ENCODE results near the gene ADAM21. TPM values are rescaled to one million over a fixed set of nuclear protein-coding genes. Genes with fewer than 3 reads are reported as not detected.
"Not testable (repeated sequence)": the region's sequence is repeated elsewhere in the genome, so short reads cannot be mapped to it uniquely, and the experiment has no call there.

ADAM21 gene
- total and polyA plus RNA-seq, 2 of the 13 experiments (the other 11 are each of a cell fraction or from before 2014, with no cell fraction given) = 0.03 to 0.07 TPM

GRCh38 chr14:70406216-70406615, 45.8 kb upstream of the ADAM21 start:
- H3K4me2 ChIP-seq (ENCODE audit: low read depth, low read length); H3K4me1 ChIP-seq (ENCODE audit: insufficient read depth, low read length); H3K9me3 ChIP-seq (ENCODE audit: low read length); H3K36me3 ChIP-seq (replicated peaks in 1 of 2; ENCODE audit: control insufficient read depth in 1 of 2, insufficient read depth in 2 of 2, low read length in 2 of 2); H3K9ac ChIP-seq (ENCODE audit: insufficient read depth, low read depth, low read length); DNase-seq (ENCODE audit: low spot score); H2AFZ ChIP-seq (ENCODE audit: low read length); H3K4me3 ChIP-seq (replicated peaks in 1 of 3; ENCODE audit: insufficient read depth in 1 of 3, low read depth in 2 of 3, low read length in 3 of 3); H3K27ac ChIP-seq (ENCODE audit: extremely low read length, insufficient read depth, low read length); intact Hi-C loops (cut with micrococcal nuclease; ENCODE audit: unreplicated experiment); BruUV-seq (replicated peaks); H3K27me3 ChIP-seq (ENCODE audit: control insufficient read depth in 1 of 2, insufficient read depth in 2 of 2, low read length in 2 of 2); POLR2A ChIA-PET; in situ Hi-C loops (cut with HindIII; ENCODE audit: extremely low pct_ligation_motif_present, low pct_unique_long_range_greater_than_20kb); CTCF ChIA-PET (ENCODE audit: low intra/inter-chr PET ratio, low total read pairs); H4K20me1 ChIP-seq (ENCODE audit: insufficient read depth, low read length); ATAC-seq; FAIRE-seq: not testable (repeated sequence)
- WGBS (ENCODE audit: low lambda C conversion rate) = 78% methylated on average over 3 of the region's 4 CpGs
- peaks cover 13% of the 10 kb centered on the region for H3K79me2 ChIP-seq (ENCODE audit: insufficient read depth, low read length)

DNA sequence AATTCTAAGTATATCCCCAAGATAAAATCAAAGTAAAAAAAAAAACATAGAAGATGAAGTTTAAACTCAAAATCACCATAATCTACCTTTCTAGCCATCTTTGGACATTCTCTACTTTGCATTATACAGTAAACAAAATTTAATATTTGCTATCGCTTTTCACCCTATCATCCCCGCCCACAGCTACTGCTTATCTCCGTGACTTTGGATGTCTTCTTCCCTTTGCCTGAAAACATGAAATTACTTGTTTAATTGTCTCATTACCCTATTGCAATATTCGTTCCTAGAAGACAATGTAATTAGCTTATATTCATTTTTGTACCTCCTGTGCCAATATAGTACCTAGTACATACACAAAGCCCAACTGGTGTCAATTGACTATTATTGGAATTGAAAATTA, 44.4 kb upstream of the ADAM21 start:
- TF ChIP-seq ARHGAP35 (CRISPR knock-in tag; IDR thresholded peaks at IDR 0.05; ENCODE audit: borderline replicate concordance) (no peak), CBX5 (CRISPR knock-in tag; IDR thresholded peaks at IDR 0.05; ENCODE audit: borderline replicate concordance) (no peak), ZNF34 (CRISPR knock-in tag; IDR thresholded peaks at IDR 0.05; ENCODE audit: borderline replicate concordance) (no peak), ZNF441 (CRISPR knock-in tag; IDR thresholded peaks at IDR 0.05; ENCODE audit: borderline replicate concordance) (no peak), ZNF3 (CRISPR knock-in tag; IDR thresholded peaks at IDR 0.05) (no peak), HNF1A (IDR thresholded peaks at IDR 0.05; ENCODE audit: low read depth) (no peak), HNF1A (CRISPR knock-in tag; IDR thresholded peaks at IDR 0.05; ENCODE audit: borderline replicate concordance) (no peak), TBX2 (CRISPR knock-in tag; IDR thresholded peaks at IDR 0.05; ENCODE audit: borderline replicate concordance) (no peak), NFYC (CRISPR knock-in tag; IDR thresholded peaks at IDR 0.05) (no peak), ZNF510 (CRISPR knock-in tag; IDR thresholded peaks at IDR 0.05; ENCODE audit: low read depth) (no peak), ZNF660 (CRISPR knock-in tag; IDR thresholded peaks at IDR 0.05; ENCODE audit: borderline replicate concordance, low read depth) (no peak), RFXANK (CRISPR knock-in tag; IDR thresholded peaks at IDR 0.05) (no peak)
- TF ChIP-seq, protein P1, sequence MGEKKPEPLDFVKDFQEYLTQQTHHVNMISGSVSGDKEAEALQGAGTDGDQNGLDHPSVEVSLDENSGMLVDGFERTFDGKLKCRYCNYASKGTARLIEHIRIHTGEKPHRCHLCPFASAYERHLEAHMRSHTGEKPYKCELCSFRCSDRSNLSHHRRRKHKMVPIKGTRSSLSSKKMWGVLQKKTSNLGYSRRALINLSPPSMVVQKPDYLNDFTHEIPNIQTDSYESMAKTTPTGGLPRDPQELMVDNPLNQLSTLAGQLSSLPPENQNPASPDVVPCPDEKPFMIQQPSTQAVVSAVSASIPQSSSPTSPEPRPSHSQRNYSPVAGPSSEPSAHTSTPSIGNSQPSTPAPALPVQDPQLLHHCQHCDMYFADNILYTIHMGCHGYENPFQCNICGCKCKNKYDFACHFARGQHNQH (CRISPR knock-in tag; IDR thresholded peaks at IDR 0.05) = no peak
- TF ChIP-seq, protein P2, sequence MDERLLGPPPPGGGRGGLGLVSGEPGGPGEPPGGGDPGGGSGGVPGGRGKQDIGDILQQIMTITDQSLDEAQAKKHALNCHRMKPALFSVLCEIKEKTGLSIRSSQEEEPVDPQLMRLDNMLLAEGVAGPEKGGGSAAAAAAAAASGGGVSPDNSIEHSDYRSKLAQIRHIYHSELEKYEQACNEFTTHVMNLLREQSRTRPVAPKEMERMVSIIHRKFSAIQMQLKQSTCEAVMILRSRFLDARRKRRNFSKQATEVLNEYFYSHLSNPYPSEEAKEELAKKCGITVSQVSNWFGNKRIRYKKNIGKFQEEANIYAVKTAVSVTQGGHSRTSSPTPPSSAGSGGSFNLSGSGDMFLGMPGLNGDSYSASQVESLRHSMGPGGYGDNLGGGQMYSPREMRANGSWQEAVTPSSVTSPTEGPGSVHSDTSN (CRISPR knock-in tag; IDR thresholded peaks at IDR 0.05) = no peak

More for the DNA sequence above, 44.4 kb upstream of the ADAM21 start:
- no peaks in the 10 kb centered on the region for H4K20me1 ChIP-seq (ENCODE audit: insufficient read depth, low read length)
- ChIA-PET CTCF (ENCODE audit: low intra/inter-chr PET ratio, low total read pairs) (no interaction called here), POLR2A (no interaction called here)
- H3K27ac ChIP-seq (ENCODE audit: extremely low read length, insufficient read depth, low read length) = no peak overlapping the region
- in situ Hi-C loops (cut with HindIII; ENCODE audit: extremely low pct_ligation_motif_present, low pct_unique_long_range_greater_than_20kb) (no loop called here), intact Hi-C loops (cut with micrococcal nuclease; ENCODE audit: unreplicated experiment) (no loop called here)
- peaks cover 8% of the 10 kb centered on the region for H3K4me1 ChIP-seq (ENCODE audit: insufficient read depth, low read length)
- no peaks in the 10 kb centered on the region; a peak in 1 of 5 replicates for H3K27me3 ChIP-seq (ENCODE audit: control insufficient read depth in 1 of 2, insufficient read depth in 2 of 2, low read length in 2 of 2)
- WGBS (ENCODE audit: low lambda C conversion rate) = 97% methylated on average over 4 of the region's 4 CpGs
- peaks cover 1 to 6% of the 10 kb centered on the region in 2 experiments; a peak in 1 of 5 replicates for H3K36me3 ChIP-seq (replicated peaks in 1 of 2; ENCODE audit: control insufficient read depth in 1 of 2, insufficient read depth in 2 of 2, low read length in 2 of 2)
- H3K9ac ChIP-seq (ENCODE audit: insufficient read depth, low read depth, low read length) = no peak overlapping the region
- H3K4me2 ChIP-seq (ENCODE audit: low read depth, low read length) = no peak overlapping the region
- no peak for FAIRE-seq
- no peak for DNase-seq (ENCODE audit: low spot score)
- no peak for ATAC-seq
- H3K4me3 ChIP-seq (replicated peaks in 1 of 3; ENCODE audit: insufficient read depth in 1 of 3, low read depth in 2 of 3, low read length in 3 of 3) = no peak overlapping the region
- peaks cover 13% of the 10 kb centered on the region for H3K79me2 ChIP-seq (ENCODE audit: insufficient read depth, low read length)
- peaks cover 6% of the 10 kb centered on the region for H3K9me3 ChIP-seq (ENCODE audit: low read length)
- no TSS peak for BruUV-seq (replicated peaks)
- H2AFZ ChIP-seq (ENCODE audit: low read length) = no peak overlapping the region

All from HepG2 (cell line).